Endodermal cell (in vitro differentiated cells): ENCODE measurements around the gene RIMBP2. TPM values are rescaled to one million over a fixed set of nuclear protein-coding genes. Genes with fewer than 3 reads are reported as not detected.

Experiments
- DNase-seq: peaks from one replicate; pipeline ENCODE4 v3.0.0-alpha.2; 2017
- H3K27ac ChIP-seq: 2 replicates; pipeline ENCODE4 v1.5.1; 2013; ENCODE audit warnings: mild to moderate bottlenecking, low read depth, low read length, moderate library complexity
- H3K27me3 ChIP-seq: 2 replicates; pipeline ENCODE4 v1.6.1; 2013; ENCODE audit warnings: mild to moderate bottlenecking, low read length, moderate library complexity; ENCODE audit not compliant: insufficient read depth, control insufficient read depth, poor library complexity, severe bottlenecking
- H3K36me3 ChIP-seq: 2 replicates; pipeline ENCODE4 v1.7.0; 2013; ENCODE audit warnings: mild to moderate bottlenecking, low read length, moderate library complexity; ENCODE audit not compliant: control insufficient read depth, insufficient read depth
- H3K4me1 ChIP-seq: one replicate; pipeline ENCODE4 v1.7.0; 2013; ENCODE audit warnings: low read length; ENCODE audit not compliant: control insufficient read depth, insufficient read depth
- H3K4me3 ChIP-seq: 2 replicates; pipeline ENCODE4 v1.5.1; 2013; ENCODE audit warnings: mild to moderate bottlenecking, low read length, moderate library complexity
- H3K9ac ChIP-seq: 2 replicates; pipeline ENCODE4 v1.6.1; 2013; ENCODE audit warnings: mild to moderate bottlenecking, low read length, moderate library complexity; ENCODE audit not compliant: poor library complexity, severe bottlenecking; ENCODE audit errors: extremely low read depth
- H3K9me3 ChIP-seq: 2 replicates; pipeline ENCODE4 v1.6.1; 2013; ENCODE audit warnings: mild to moderate bottlenecking, low read length, moderate library complexity; ENCODE audit not compliant: control insufficient read depth
- H3K27ac Mint-ChIP-seq: 2 replicates; pipeline ENCODE4 v1.8.0; 2020; ENCODE audit warnings: mixed read lengths
- H3K27me3 Mint-ChIP-seq: 2 replicates; pipeline ENCODE4 v1.8.0; 2021; ENCODE audit warnings: mild to moderate bottlenecking, mixed read lengths; ENCODE audit not compliant: insufficient read depth
- H3K36me3 Mint-ChIP-seq: 2 replicates; pipeline ENCODE4 v1.8.0; 2020; ENCODE audit warnings: low read depth, mixed read lengths
- H3K4me1 Mint-ChIP-seq: 2 replicates; pipeline ENCODE4 v1.8.0; 2020; ENCODE audit warnings: mixed read lengths
- H3K4me3 Mint-ChIP-seq: 2 replicates; pipeline ENCODE4 v1.8.0; 2020; ENCODE audit warnings: mild to moderate bottlenecking, moderate library complexity, mixed read lengths
- H3K9me3 Mint-ChIP-seq: 2 replicates; pipeline ENCODE4 v1.8.0; 2020; ENCODE audit warnings: mild to moderate bottlenecking, mixed read lengths
- CTCF ChIP-seq: fragments of 200-600 bp; sonication (generic); conservative IDR thresholded peaks from 2 replicates; pipeline ENCODE4 v1.5.0; 2021; ENCODE audit warnings: antibody characterized with exemption, mild to moderate bottlenecking
- WGBS, 2 experiments: methylation state at CpG; one replicate each; pipeline versions ENCODE4 v1.1.5 to v1.1.7; 2013; ENCODE audit warnings: missing lambda C conversion rate in 2 of 2, mixed read lengths in 1 of 2; ENCODE audit not compliant: insufficient coverage in 1 of 2, insufficient read length in 1 of 2; 5-methylcytosine and 5-hydroxymethylcytosine counted together
- total RNA-seq, 2 donors: library from RNA; stranded (reverse); fragmentation: NEBNext Ultra II Directional in 1 of 2; extraction: Animal tissue kit (Norgen Biotek cat#: 25700) in 1 of 2; gene quantifications; 2 replicates in 1 of 2; 3 replicates in 1 of 2; pipeline ENCODE4 v1.2.1, GENCODE V29; 2021

Gene RIMBP2
- total RNA-seq, 2 donors from 2014 or later = 0.13 to 3.4 TPM

GRCh38 chr12:130675791-130676190 is 40.3 kb downstream of the RIMBP2 start:
- Mint-ChIP-seq H3K4me1 (peaks cover 8% of the 10 kb centered on the region), H3K27me3 (peaks cover 4% of the 10 kb centered on the region), H3K27ac (no peak overlapping the region), H3K36me3 (no peaks in the 10 kb centered on the region), H3K9me3 (peaks cover 6% of the 10 kb centered on the region), H3K4me3 (no peak overlapping the region)
- no peaks in the 10 kb centered on the region for H3K36me3 ChIP-seq
- H3K27me3 ChIP-seq = no peaks in the 10 kb centered on the region
- TF ChIP-seq CTCF = no peak
- no peak overlapping the region for H3K4me3 ChIP-seq
- H3K4me1 ChIP-seq = peaks cover 6% of the 10 kb centered on the region
- 95 to 97% methylated on average over 15 of the region's 15 CpGs for WGBS, 2 experiments
- no peak for DNase-seq
- H3K9me3 ChIP-seq = peaks cover 4% of the 10 kb centered on the region
- H3K9ac ChIP-seq = no peak overlapping the region
- H3K27ac ChIP-seq = no peak overlapping the region

GRCh38 chr12:130675121-130675520 is 41.0 kb downstream of the RIMBP2 start:
- H3K27ac Mint-ChIP-seq = no peak overlapping the region
- DNase-seq = no peak
- H3K4me1 Mint-ChIP-seq = peaks cover 8% of the 10 kb centered on the region
- no peak overlapping the region for H3K27ac ChIP-seq
- H3K4me3 ChIP-seq = no peak overlapping the region
- H3K4me1 ChIP-seq = peaks cover 6% of the 10 kb centered on the region
- WGBS, 2 experiments = 96 to 100% methylated on average over 12 to 16 of the region's 16 CpGs
- no peaks in the 10 kb centered on the region for H3K36me3 Mint-ChIP-seq
- peaks cover 6% of the 10 kb centered on the region for H3K9me3 Mint-ChIP-seq
- no peaks in the 10 kb centered on the region for H3K36me3 ChIP-seq
- H3K9ac ChIP-seq = no peak overlapping the region
- peaks cover 4% of the 10 kb centered on the region for H3K9me3 ChIP-seq
- TF ChIP-seq CTCF = no peak
- peaks cover 4% of the 10 kb centered on the region for H3K27me3 Mint-ChIP-seq
- H3K4me3 Mint-ChIP-seq = no peak overlapping the region
- H3K27me3 ChIP-seq = no peaks in the 10 kb centered on the region

- H3K36me3 Mint-ChIP-seq = no peaks in the 10 kb centered on the region
- H3K4me1 Mint-ChIP-seq = peaks cover 8% of the 10 kb centered on the region
- WGBS, 2 experiments = 94 to 99% methylated on average over 23 to 24 of the region's 24 CpGs
These were observed 41.4 kb downstream of the RIMBP2 start for GRCh38 chr12:130674676-130675075.

More at GRCh38 chr12:130674676-130675075, 41.4 kb downstream of the RIMBP2 start:
- Mint-ChIP-seq H3K9me3 (peaks cover 7% of the 10 kb centered on the region), H3K4me3 (no peak overlapping the region), H3K27ac (no peak overlapping the region), H3K27me3 (peaks cover 4% of the 10 kb centered on the region)
- no peak for TF ChIP-seq CTCF
- H3K4me3 ChIP-seq = no peak overlapping the region
- peaks cover 6% of the 10 kb centered on the region for H3K4me1 ChIP-seq
- H3K36me3 ChIP-seq = no peaks in the 10 kb centered on the region
- no peaks in the 10 kb centered on the region for H3K27me3 ChIP-seq
- no peak overlapping the region for H3K9ac ChIP-seq
- no peak overlapping the region for H3K27ac ChIP-seq
- H3K9me3 ChIP-seq = peaks cover 4% of the 10 kb centered on the region
- no peak for DNase-seq
